ENCODE data around the gene RBM23. TPM values are rescaled to one million over a fixed set of nuclear protein-coding genes. Genes with fewer than 3 reads are reported as not detected.
A peak's percentile ranks its signal among the peaks of the same experiment; 100 is the strongest.

Gene RBM23
- total and polyA plus RNA-seq, 9 of the 15 experiments (the other 6 are each of a cell fraction or from before 2014, with no cell fraction given), result 46.0 to 102 (median 58.5) TPM

GRCh38 chr14:22870811-22871223, 48.1 kb downstream of the RBM23 start (continued):
- TF ChIP-seq ZFP36 (IDR thresholded peaks at IDR 0.05; ENCODE audit: low read depth, low read length, partially characterized antibody), result peak; percentile 84
- no peak for TF ChIP-seq ZNF324 (CRISPR knock-in tag; IDR thresholded peaks at IDR 0.05)
- TF ChIP-seq HMG20B (CRISPR knock-in tag; IDR thresholded peaks at IDR 0.05), result no peak
- TF ChIP-seq TAL1 (IDR thresholded peaks at IDR 0.05), result peak; percentile 61
- peak; percentile 55; the same call in 1 of the 2 replicates for TF ChIP-seq NR2C1 (IDR thresholded peaks at IDR 0.05)
- no peak for TF ChIP-seq NR2C1 (tag; IDR thresholded peaks at IDR 0.05)
- TF ChIP-seq GABPA (tag; conservative IDR thresholded peaks at IDR 0.05; ENCODE audit: low read depth), result peak; percentile 79
- TF ChIP-seq ZNF175 (CRISPR knock-in tag; IDR thresholded peaks at IDR 0.05; ENCODE audit: low read depth), result peak; percentile 40; the same call in 1 of the 2 replicates
- TF ChIP-seq E2F1 (CRISPR knock-in tag; IDR thresholded peaks at IDR 0.05), result no peak
- TF ChIP-seq MBD2 (IDR thresholded peaks at IDR 0.05; ENCODE audit: borderline replicate concordance, low read depth), result no peak
- no peak for TF ChIP-seq ZNF24 (IDR thresholded peaks at IDR 0.05)
- 0 out of 2 replicates have a peak, but pooled peaks have one; percentile 76 for TF ChIP-seq HDAC2 (IDR thresholded peaks at IDR 0.05)
- no peak for TF ChIP-seq CHAMP1 (IDR thresholded peaks at IDR 0.05)

Data from K562 (cell line).